AG10803 (cell line): ENCODE results near the gene CELF1.

ENCODE experiments used
- DNase-seq: peaks from one replicate; pipeline ENCODE4 v3.0.0; 2010; ENCODE audit warnings: low read depth
- H3K4me3 ChIP-seq: 2 replicates; pipeline ENCODE4 v1.5.1; 2011; ENCODE audit warnings: mild to moderate bottlenecking, low read length, control low read depth
- TF ChIP-seq, protein P1 (sequence below): conservative IDR thresholded peaks from 2 replicates; pipeline ENCODE4 v1.5.1; 2011; ENCODE audit warnings: mild to moderate bottlenecking, low read length, control low read depth, inconsistent platforms

CELF1 gene

DNA sequence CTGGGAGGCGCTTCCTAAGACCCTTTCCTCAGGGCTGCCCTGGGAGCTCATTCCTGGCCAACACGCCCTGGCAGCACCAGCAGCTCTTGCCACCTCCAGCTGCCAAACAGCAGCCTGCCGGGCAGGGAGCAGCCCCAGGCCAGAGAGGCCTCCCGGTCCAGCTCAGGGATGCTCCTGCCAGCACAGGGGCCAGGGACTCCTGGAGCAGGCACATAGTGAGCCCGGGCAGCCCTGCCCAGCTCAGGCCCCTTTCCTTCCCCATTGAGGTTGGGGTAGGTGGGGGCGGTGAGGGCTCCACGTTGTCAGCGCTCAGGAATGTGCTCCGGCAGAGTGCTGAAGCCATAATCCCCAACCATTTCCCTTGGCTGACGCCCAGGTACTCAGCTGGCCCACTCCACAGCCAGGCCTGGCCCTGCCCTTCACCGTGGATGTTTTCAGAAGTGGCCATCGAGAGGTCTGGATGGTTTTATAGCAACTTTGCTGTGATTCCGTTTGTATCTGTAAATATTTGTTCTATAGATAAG lies 136.9 kb downstream of the CELF1 start:
- peak; percentile 95 for DNase-seq
- H3K4me3 ChIP-seq, result no peak overlapping the region
- TF ChIP-seq, protein P1, sequence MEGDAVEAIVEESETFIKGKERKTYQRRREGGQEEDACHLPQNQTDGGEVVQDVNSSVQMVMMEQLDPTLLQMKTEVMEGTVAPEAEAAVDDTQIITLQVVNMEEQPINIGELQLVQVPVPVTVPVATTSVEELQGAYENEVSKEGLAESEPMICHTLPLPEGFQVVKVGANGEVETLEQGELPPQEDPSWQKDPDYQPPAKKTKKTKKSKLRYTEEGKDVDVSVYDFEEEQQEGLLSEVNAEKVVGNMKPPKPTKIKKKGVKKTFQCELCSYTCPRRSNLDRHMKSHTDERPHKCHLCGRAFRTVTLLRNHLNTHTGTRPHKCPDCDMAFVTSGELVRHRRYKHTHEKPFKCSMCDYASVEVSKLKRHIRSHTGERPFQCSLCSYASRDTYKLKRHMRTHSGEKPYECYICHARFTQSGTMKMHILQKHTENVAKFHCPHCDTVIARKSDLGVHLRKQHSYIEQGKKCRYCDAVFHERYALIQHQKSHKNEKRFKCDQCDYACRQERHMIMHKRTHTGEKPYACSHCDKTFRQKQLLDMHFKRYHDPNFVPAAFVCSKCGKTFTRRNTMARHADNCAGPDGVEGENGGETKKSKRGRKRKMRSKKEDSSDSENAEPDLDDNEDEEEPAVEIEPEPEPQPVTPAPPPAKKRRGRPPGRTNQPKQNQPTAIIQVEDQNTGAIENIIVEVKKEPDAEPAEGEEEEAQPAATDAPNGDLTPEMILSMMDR, result no peak
